GM21528 (cell line): Measurements from ENCODE around the gene MYORG.

Experiments used
- ATAC-seq: cut with Tn5 transposase; IDR thresholded peaks from one replicate; pipeline ENCODE4 v1.9.1; 2021; ENCODE audit warnings: mild to moderate bottlenecking, moderate library complexity; ENCODE audit not compliant: unreplicated experiment, low FRiP score

Gene MYORG

DNA sequence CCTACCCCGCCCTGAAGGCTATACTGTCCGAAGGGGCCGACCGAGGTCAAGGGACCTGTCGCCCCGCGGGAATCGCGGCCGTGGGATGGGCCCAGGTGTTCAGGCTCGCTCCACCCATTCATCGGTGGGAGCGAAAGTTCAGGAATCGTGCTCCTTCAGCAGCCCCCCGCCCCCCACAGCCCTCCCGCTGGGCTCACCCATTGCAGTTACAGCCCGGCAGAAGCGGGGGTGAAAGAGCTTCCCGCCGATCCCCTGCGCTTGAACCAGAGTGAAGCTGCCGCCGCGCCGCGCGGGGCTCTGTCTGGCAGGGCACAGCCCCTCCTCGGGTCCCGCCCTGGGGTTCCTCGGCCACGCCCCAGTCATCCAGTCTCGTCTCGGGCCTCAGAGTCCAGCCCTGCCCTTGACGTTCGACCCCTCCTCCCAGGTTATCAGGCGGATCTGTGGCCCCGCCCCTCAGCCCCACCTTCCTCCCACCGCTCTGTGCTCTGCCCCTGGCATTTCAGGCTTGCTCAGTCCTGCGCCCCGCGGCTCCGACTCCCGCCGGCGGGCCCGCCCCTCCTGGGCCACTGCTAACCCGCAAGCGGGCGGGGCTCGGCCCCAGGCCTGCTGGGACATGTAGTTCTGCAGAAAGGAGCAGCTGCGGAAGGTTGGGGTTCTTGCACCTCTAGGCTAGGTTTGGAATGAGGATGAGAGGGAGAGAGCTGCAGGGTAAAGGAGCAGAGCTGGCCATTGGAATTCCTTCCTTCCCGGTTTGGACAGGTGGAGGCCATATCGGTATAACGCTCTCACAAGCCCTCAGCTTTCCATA is at the start of gene MYORG:
MYORG (minus strand) TSS at position 303 of the 808 bp plus-strand sequence. CDS start 3,955 bp downstream, outside the sequence.
- ATAC-seq: peak; percentile 82

- ATAC-seq: no peak
Measured at GRCh38 chr9:34419716-34420504, 43.2 kb upstream of the MYORG start.

- ATAC-seq: no peak
Measured at GRCh38 chr9:34417734-34418133, 41.0 kb upstream of the MYORG start.

GRCh38 chr9:34413231-34413852 is 36.6 kb upstream of the MYORG start:
- no peak for ATAC-seq

- no peak for ATAC-seq
Measured at GRCh38 chr9:34412336-34412735, 35.6 kb upstream of the MYORG start.

DNA sequence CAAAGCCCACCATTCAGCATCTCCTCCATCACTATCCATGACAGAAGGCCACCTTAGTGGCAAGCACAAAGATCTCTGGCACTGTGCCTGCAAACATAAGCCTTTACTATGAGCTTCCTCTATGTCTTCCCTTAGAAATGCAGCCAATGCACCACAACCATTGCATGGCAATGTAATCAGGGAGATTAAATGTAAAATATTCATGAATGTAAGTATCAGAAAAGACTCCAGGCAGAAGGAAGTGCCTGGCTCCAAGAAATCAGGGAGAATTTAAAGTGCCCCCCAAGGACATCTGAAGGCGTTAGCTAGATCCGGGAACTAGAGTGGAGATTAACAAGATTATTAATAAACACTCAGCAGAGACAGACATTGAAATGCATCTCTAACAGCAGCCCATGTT is 32.5 kb upstream of the MYORG start:
- no peak for ATAC-seq

DNA sequence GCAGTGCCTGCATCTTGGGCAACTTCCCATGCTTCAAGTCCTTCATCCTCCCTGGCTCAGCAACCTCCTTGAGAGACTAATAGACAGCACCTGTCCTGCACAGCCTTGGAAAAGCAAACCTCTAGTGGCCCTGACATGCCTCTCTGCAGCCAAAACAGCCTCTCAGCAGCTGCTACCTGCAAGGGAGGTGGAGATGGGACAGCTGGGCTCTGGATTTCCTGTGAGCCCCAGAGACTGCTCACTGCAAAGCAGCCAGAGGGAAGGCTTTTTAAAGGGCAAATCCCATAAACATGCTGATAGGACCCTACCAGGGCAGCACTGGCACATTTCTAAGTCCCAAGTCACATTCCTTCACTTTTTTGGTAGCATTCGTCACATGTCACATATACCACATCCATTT is 31.5 kb upstream of the MYORG start:
- no peak for ATAC-seq

GRCh38 chr9:34406219-34406618 is 29.5 kb upstream of the MYORG start:
- ATAC-seq: no peak

GRCh38 chr9:34405719-34406118 is 29.0 kb upstream of the MYORG start:
- no peak for ATAC-seq

GRCh38 chr9:34403554-34404380 is 27.1 kb upstream of the MYORG start:
- no peak for ATAC-seq

DNA sequence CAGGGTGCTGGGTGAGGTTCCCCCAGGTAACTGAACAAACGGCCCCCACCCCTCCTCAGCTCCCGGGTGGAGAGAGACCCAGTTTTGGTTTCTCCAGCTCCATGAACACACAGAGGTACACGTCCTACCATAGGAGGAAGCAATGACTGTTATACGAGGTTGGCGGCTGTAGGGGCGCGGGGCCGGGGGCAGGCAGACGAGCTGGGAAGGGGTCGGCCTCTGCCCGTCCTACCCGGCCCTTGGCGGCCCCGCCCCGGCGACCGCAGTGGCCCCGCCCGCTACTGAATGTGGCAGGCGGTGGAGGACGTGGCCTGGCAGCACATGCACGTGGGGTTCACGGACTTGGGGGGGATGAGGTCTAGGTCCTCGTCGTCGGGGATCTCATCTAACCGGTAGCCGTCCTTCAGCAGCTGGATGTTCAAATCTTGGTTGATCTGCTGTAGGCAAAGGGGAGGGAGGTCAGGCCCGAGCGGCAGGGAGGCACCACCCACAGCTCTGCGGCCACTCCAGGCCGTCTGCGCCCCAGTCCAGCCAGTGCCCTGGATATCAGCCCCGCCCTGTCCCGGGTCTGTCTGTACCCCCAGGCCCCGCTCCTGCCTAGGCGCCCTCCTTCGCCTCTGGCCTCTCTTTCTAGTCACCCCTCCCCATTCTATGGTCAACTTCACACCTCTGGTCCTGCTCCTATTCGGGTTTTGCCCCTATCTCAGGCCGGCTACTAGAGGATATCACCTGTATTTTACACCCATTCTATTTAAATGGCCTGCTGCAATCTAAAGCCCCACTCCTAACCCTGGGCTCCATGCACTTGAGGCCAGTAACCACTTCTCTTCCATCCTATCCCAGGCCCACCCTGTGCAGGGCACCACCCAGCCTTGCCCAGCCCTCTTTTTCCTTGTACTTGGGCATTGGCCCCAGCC is 24.2 kb upstream of the MYORG start:
- no peak for ATAC-seq

- no peak for ATAC-seq
Measured at GRCh38 chr9:34400275-34400674, 23.6 kb upstream of the MYORG start.

DNA sequence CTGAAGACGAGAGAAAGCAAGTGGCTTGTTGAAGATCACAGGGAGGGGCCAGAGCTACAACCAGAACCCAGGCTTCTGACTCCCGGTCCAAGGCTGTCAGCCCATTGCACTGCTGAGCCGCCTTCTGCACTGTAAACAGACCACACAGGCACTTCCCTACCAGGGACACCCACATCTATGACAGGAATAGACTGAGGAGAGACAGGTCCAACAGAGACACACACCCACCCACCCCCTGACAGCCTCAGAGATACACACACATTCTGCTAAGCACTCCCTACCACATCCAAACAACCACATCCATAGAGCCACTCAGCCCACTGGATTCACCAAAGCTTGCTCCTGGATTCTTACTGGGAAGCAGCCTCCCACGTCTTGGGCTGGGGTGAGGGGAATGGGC is 23.0 kb upstream of the MYORG start:
- no peak for ATAC-seq

DNA sequence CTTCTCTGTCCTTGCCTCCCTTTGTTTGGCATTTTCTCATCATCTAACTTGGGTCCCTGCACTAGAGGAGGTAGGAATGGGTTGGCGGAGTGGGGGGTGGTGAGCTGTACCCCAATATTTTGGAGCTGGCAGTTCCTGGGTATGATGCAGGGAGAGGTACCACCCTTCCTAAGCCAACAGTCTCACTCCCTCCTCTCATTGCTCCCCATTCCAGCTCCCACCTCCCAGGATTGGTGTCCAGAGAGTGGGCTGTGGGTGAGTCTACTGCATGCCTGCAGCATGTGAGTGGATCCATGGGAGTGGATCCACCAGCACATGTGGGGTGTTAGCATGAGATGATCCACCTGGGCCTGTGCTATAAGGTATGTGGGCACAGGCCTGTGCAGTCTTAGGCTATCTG is 22.2 kb upstream of the MYORG start:
- ATAC-seq: no peak

- ATAC-seq: no peak
Measured at GRCh38 chr9:34396276-34397214, 19.8 kb upstream of the MYORG start.

GRCh38 chr9:34392511-34392910 is 15.8 kb upstream of the MYORG start:
- ATAC-seq: no peak

GRCh38 chr9:34387239-34387638 is 10.5 kb upstream of the MYORG start:
- ATAC-seq: no peak

- no peak for ATAC-seq
Measured at GRCh38 chr9:34386656-34387055, 10.0 kb upstream of the MYORG start.
